D341Med (cell line): ENCODE results near the gene APOE.
"Not testable (repeated sequence)": the region's sequence is repeated elsewhere in the genome, so short reads cannot be mapped to it uniquely, and the experiment has no call there.

ENCODE experiments used
- DNase-seq: peaks from one replicate; pipeline ENCODE4 v3.0.0; 2012; ENCODE audit warnings: low spot score

APOE gene

DNA sequence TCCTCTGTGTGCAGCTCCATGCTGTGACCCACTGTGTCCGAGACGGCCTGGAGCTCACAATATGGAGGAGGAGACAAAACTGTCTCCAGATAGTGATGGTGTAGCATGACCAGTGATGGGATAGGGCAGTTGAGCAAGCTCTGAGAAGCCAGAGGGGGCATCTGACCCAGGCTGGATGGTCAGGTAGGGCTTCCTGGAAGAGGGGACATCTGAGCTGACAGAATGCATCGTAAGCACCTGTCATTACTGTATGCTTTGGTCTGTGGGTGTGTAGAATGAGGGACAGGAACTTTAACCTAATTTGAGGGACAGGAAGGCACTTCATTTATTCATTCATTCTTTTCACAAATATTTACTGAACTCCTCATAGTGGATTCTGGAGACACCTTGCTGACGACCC, 21.0 kb upstream of the APOE start:
- no peak for DNase-seq

DNA sequence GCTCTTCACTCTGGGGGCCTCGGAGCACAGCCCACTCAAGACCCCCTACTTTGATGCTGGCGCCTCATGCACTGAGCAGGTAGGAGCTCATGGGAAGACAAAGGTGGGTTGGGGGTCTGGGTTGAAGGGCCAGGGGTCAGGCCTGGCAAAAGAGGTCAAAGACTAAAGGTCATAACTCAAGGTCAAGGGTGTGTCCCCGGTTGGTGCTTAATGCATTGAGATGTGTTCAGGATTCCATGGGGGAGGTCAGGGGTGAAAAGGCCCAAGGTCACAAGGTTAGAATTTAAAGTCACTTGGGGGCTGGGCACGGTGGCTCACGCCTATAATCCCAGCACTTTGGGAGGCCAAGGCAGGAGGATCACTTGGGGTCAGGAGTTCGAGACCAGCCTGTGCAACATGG, 19.5 kb upstream of the APOE start:
- DNase-seq, result no peak

DNA sequence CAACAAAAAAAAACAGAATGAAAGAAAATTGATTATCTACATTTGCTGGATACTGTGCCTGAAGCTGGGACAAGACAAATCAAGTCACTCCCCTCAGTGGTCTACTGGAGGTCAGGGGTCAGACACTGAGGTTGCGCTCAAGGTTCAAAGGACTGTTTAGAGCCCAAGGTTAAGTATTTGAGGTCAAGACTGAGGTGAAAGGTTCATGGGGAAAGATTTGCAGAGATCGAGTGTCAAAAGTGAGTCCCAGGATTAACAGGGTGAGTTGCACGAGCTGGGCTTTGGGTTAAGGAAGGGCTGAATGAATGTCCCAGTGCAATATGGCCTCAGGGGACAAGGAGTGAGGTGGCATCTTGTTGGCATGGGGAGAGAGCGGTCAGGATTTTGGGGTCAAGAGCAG, 17.9 kb upstream of the APOE start:
- DNase-seq, result no peak

DNA sequence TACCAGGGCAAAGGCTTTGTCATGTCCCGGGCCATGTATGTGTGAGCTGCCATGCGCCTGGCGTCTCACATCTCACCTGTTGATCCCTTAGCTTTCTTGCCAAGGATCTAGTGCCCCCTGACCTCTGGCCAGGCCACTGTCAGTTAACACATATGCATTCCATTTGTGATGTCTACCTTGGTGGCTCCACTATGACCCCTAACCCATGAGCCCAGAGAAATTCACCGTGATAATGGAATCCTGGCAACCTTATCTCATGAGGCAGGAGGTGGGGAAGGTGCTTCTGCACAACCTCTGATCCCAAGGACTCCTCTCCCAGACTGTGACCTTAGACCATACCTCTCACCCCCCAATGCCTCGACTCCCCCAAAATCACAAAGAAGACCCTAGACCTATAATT, 17.3 kb upstream of the APOE start:
- not testable (repeated sequence) for DNase-seq

DNA sequence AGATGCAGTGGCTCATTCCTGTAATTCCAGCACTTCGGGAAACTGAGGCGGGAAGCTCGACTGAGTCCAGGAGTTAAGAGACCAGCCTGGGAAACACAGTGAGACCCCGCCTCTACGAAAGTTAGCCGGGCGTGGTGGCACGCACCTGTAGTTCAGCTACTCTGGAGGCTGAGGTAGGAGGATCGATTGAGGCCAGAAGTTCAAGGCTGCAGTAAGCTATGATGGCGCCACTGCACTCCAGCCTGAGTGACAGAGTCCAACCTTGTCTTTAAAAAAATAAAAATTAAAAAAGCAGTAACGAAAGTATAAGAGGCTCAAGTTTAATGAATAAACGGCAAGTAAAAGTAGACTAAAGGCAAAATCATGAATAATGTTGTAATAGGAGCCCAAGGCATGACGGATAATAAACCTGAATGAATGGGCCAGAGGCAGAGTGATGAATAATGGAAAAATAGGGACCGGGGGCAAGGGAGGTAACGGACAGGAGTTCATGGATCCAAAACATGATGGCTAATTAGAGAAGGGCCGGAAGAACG, 15.7 kb upstream of the APOE start:
- DNase-seq, result no peak

DNA sequence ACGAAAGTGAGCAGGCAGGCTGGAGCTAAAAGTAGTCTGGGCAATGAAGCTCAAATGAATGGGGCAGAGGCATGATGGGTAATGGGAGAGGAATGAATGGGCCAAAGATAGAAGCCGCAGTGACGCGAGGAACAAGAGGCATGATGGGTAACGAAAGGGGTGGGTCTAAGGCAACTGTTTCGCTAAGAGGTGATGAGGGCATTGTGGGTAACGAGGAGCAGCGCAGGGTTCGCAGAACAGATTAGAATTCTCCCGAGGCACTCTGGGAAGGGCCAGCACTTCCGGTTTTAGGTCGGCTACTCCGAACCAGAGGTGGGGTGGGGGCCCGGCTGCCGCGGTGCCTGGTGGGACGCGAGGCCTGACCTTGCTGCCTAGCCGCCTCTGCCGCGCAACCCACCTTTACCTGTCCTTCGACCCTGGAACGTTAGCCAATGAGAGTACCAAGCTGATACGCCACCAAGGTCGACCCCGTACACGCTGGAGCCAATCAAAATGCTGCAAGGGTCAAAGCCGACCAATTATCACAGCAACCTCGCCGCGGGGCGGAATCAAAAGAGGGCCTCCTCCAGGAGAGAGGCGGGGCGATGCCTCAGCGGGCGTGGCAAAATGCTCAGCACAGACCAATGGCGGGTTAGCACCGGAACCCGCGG, 15.1 kb upstream of the APOE start:
- peak; percentile 96 for DNase-seq

DNA sequence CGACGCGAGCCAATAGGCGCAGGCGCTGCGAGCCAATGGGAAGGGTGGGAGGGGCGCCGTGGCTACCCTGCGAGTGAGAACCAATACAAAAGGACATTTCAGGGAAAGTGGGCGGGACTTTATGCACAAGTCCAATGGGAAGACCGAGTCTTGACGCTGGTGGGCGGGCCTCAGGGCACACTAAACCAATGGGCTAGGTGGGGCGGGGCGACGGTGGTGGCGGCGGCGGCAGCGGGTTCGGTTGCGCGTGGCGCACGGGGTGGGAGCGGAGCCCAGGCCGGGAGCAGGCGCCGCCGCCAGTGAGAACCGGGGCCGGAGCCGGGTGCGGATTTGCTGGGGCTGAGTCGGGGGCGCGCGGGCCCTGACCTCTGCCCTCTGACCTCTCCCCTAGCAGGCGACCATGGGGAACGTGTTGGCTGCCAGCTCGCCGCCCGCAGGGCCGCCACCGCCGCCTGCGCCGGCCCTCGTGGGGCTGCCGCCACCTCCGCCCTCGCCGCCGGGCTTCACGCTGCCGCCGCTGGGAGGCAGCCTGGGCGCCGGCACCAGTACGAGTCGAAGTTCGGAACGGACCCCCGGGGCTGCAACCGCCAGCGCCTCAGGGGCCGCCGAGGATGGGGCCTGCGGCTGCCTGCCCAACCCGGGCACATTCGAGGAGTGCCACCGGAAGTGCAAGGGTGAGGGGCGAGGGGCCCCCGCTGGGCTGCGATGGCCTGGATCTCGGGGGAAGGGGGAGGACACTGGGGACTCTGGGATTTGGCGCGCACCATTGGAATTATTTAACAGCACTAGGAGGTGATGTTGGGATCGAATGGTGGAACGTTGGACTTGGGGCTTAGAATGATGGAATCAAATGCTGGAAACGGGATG, 14.3 kb upstream of the APOE start, which contains the start of gene TOMM40:
Gene TOMM40, plus strand, starts transcription at position 239 of the 867 bp plus-strand sequence. Its CDS starts 162 bp downstream, at position 401.
- DNase-seq, result peak; percentile 49

DNA sequence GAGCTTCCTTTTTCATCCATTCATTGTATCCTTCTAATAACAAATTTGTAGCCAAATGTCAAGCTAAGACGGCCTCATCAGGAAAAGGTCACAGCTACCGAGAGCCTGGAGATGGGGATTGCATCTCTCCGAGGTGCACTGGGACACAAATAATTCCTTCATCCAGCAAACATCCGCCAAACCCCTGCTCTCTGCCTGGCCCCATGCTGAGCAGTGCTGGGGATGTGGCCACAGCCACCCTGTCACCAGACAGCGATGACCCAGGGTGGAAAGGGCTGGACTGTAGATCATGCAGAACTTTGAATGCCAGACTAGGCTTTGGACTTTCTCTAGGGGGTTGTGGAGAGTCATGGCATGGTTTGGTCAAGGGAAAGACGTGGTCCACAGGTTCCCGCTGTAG, 12.7 kb upstream of the APOE start:
- no peak for DNase-seq

DNA sequence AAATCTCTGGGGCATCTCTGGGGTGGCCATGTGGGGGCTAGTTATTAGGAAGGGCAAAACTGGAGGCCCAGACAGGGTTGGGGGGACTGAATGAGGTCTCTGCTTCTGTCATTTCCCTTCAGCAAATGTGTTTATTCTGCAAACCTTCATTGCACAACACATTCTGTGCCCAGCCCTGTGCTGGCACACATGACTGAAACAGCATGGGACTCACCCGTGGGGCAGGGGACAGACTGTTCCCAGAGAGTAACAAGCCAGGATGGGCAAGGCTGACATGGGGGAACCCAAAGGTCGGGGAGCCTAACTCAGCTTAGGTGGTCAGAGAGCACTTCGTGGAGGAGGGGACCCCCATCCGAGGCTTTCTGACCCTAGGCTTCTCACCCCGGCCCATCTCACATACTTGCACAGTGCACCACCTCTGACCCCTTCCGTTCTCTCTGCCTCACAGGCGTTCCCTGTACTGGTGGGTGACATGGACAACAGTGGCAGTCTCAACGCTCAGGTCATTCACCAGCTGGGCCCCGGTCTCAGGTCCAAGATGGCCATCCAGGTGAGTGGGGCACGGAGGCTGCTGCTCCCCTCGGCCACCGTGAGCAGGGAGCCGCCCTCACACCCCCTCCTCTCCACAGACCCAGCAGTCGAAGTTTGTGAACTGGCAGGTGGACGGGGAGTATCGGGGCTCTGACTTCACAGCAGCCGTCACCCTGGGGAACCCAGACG, 12.1 kb upstream of the APOE start:
- no peak for DNase-seq

DNA sequence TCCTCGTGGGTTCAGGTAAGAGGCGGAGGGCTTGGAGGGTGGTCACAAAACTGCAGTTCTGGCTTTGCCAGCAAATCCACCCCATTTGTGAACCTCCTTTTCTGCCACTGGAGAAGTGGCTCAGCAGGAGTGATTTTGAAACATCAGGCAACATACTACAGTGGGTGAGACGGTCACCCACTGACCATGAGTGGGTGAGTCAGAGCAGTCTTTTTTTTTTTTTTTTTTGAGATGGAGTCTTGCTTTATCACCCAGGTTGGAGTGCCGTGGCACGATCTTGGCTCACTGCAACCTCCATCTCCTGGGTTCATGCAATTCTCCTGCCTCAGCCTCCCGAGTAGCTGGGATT, 11.6 kb upstream of the APOE start:
- no peak for DNase-seq

DNA sequence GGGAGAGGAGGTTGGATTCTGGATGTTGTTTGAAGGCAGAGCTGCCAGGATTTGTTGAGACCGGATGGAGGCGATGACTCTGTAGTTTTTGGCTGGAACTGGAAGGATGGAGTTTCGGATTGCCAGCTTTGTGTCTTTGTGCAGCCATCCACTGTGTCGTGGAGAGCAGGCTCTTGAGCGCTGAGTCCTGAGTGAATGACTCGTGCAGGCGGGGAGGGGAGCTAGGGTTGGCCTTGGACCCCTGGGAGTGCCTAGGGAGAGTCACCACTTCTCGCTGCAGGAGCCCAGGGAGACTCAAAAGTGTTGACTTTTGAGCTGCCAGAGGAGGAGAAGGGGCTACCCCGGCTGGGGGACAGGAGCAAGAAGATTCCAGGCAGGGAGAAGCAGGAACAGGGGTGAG, 10.7 kb upstream of the APOE start:
- DNase-seq, result no peak

DNA sequence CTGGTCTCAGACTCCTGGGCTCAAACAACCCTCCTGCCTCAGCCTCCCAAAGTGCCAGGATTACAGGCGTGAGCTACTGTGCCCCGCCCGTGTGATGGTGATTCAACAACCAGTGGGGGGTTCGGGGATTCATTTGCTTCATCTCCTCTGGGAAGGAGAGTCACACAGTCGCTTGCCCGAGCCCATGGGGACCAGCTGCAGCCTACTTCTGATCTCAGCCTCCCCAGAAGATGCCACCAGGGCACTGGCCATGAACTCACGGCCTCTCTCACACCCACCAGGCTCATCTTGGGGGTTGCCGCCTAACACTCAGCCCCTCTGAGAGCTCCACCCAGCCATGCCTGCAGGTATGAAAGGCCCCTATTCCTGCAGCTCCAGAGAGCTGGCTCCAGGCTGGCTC, 7.8 kb upstream of the APOE start:
- peak; percentile 17 for DNase-seq

DNA sequence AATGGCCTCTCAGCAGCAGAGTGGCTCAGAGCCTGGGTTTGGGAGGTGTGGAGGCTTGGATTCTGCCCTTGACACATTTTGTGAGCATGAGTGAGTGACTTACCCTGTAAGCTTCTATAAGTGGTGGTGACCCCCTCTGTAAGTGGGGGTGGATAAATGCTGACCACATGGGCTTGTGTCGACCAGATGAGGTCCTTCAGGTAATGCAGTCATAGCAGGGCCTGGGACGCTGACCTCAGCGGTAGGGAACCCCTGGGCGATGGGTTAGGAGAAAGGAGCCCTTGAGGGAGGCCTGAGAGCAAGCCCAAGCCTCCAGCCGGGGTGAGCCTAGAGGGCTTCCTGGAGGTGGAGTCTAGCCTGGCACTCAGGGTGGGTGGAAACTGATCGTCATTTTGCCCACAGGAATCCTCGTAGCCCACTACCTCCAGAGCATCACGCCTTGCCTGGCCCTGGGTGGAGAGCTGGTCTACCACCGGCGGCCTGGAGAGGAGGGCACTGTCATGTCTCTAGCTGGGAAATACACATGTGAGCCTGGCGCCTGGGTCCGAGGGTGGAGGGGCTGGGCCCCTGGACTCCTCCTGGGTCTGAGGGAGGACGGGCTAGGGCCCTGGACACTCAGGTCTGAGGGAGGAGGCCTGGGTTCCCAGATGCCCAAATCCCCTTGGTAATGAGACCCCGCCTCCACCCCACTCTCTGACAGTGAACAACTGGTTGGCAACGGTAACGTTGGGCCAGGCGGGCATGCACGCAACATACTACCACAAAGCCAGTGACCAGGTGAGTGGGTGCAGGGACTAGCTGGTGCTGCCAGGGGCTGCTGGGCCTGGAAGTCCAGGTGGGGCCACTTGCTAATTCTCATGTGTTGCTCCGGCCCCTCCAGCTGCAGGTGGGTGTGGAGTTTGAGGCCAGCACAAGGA, 5.0 kb upstream of the APOE start:
- no peak for DNase-seq

DNA sequence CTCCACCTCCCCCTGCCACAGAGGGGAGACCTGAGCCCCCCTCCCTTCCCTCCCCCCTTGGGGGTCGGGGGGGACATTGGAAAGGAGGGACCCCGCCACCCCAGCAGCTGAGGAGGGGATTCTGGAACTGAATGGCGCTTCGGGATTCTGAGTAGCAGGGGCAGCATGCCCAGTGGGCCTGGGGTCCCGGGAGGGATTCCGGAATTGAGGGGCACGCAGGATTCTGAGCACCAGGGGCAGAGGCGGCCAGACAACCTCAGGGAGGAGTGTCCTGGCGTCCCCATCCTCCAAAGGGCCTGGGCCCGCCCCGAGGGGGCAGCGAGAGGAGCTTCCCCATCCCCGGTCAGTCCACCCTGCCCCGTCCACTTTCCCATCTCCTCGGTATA, 2.4 kb upstream of the APOE start:
- no peak for DNase-seq

DNA sequence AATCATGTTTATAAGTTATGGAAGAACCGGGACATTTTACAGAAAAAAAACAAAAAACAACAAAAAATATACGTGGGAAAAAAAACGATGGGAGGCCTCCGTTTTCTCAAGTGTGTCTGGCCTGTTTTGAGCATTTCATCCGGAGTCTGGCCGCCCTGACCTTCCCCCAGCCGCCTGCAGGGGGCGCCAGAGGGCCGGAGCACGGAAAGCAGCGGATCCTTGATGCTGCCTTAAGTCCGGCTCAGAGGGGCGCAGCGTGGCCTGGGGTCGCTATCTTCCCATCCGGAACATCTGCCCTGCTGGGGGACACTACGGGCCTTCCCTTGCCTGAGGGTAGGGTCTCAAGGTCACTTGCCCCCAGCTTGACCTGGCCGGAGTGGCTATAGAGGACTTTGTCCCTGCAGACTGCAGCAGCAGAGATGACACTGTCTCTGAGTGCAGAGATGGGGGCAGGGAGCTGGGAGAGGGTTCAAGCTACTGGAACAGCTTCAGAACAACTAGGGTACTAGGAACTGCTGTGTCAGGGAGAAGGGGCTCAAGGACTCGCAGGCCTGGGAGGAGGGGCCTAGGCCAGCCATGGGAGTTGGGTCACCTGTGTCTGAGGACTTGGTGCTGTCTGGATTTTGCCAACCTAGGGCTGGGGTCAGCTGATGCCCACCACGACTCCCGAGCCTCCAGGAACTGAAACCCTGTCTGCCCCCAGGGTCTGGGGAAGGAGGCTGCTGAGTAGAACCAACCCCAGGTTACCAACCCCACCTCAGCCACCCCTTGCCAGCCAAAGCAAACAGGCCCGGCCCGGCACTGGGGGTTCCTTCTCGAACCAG, 1.8 kb upstream of the APOE start:
- peak; percentile 88 for DNase-seq

DNA sequence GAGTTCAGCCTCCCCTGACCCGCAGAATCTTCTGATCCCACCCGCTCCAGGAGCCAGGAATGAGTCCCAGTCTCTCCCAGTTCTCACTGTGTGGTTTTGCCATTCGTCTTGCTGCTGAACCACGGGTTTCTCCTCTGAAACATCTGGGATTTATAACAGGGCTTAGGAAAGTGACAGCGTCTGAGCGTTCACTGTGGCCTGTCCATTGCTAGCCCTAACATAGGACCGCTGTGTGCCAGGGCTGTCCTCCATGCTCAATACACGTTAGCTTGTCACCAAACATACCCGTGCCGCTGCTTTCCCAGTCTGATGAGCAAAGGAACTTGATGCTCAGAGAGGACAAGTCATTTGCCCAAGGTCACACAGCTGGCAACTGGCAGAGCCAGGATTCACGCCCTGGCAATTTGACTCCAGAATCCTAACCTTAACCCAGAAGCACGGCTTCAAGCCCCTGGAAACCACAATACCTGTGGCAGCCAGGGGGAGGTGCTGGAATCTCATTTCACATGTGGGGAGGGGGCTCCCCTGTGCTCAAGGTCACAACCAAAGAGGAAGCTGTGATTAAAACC, 1.1 kb upstream of the APOE start:
- no peak for DNase-seq

DNA sequence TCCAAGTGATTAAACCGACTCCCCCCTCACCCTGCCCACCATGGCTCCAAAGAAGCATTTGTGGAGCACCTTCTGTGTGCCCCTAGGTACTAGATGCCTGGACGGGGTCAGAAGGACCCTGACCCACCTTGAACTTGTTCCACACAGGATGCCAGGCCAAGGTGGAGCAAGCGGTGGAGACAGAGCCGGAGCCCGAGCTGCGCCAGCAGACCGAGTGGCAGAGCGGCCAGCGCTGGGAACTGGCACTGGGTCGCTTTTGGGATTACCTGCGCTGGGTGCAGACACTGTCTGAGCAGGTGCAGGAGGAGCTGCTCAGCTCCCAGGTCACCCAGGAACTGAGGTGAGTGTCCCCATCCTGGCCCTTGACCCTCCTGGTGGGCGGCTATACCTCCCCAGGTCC, 2.0 kb downstream of the APOE start:
- DNase-seq, result no peak

DNA sequence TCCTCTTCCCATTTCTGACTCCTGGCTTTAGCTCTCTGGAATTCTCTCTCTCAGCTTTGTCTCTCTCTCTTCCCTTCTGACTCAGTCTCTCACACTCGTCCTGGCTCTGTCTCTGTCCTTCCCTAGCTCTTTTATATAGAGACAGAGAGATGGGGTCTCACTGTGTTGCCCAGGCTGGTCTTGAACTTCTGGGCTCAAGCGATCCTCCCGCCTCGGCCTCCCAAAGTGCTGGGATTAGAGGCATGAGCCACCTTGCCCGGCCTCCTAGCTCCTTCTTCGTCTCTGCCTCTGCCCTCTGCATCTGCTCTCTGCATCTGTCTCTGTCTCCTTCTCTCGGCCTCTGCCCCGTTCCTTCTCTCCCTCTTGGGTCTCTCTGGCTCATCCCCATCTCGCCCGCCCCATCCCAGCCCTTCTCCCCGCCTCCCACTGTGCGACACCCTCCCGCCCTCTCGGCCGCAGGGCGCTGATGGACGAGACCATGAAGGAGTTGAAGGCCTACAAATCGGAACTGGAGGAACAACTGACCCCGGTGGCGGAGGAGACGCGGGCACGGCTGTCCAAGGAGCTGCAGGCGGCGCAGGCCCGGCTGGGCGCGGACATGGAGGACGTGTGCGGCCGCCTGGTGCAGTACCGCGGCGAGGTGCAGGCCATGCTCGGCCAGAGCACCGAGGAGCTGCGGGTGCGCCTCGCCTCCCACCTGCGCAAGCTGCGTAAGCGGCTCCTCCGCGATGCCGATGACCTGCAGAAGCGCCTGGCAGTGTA, 2.7 kb downstream of the APOE start:
- no peak for DNase-seq

DNA sequence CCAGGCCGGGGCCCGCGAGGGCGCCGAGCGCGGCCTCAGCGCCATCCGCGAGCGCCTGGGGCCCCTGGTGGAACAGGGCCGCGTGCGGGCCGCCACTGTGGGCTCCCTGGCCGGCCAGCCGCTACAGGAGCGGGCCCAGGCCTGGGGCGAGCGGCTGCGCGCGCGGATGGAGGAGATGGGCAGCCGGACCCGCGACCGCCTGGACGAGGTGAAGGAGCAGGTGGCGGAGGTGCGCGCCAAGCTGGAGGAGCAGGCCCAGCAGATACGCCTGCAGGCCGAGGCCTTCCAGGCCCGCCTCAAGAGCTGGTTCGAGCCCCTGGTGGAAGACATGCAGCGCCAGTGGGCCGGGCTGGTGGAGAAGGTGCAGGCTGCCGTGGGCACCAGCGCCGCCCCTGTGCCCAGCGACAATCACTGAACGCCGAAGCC, 3.3 kb downstream of the APOE start:
- no peak for DNase-seq

DNA sequence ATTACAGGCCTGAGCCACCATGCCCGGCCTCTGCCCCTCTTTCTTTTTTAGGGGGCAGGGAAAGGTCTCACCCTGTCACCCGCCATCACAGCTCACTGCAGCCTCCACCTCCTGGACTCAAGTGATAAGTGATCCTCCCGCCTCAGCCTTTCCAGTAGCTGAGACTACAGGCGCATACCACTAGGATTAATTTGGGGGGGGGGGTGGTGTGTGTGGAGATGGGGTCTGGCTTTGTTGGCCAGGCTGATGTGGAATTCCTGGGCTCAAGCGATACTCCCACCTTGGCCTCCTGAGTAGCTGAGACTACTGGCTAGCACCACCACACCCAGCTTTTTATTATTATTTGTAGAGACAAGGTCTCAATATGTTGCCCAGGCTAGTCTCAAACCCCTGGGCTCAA, 4.2 kb downstream of the APOE start:
- no peak for DNase-seq
